Stimulated activated CD4-positive, alpha-beta T cell treated with anti-CD3 and anti-CD28 coated beads, TNF-alpha, amount 100 ng/mL, for 1 hour (primary cell): ENCODE results near the gene ANAPC1.
"Not testable (repeated sequence)": the region's sequence is repeated elsewhere in the genome, so short reads cannot be mapped to it uniquely, and the experiment has no call there.

Experiments
- DNase-seq, 3 donors: peaks; one replicate each; pipeline ENCODE4 v3.0.0-alpha.2; 2020; ENCODE audit warnings: low read depth in 3 of 3, low spot score in 1 of 3

The ANAPC1 gene

GRCh38 chr2:111812970-111813622 lies 70.9 kb downstream of the ANAPC1 start:
- DNase-seq = not testable (repeated sequence)

GRCh38 chr2:111790633-111791032 lies 93.4 kb downstream of the ANAPC1 start:
- not testable (repeated sequence) for DNase-seq

GRCh38 chr2:111784081-111784480 lies 99.9 kb downstream of the ANAPC1 start:
- DNase-seq = not testable (repeated sequence)

DNA sequence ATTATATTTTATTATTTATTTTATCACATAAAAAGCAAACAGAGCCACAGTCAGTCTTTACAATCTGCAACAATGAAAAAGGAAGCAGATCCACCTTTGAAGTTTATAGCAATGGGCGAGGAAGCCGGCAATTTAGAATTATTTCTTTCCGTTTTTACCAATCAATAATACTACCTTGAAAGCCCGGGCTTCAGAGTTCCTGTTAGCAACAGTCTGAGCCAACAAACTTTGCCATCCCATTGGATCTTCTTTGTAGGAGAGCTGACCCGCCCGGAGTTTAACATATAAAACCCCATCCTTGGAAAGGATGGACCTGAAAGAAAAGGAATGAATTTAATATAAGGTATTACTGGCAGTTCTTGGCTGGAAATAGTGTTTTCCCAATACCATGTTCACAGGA lies 101.8 kb downstream of the ANAPC1 start:
- not testable (repeated sequence) for DNase-seq

DNA sequence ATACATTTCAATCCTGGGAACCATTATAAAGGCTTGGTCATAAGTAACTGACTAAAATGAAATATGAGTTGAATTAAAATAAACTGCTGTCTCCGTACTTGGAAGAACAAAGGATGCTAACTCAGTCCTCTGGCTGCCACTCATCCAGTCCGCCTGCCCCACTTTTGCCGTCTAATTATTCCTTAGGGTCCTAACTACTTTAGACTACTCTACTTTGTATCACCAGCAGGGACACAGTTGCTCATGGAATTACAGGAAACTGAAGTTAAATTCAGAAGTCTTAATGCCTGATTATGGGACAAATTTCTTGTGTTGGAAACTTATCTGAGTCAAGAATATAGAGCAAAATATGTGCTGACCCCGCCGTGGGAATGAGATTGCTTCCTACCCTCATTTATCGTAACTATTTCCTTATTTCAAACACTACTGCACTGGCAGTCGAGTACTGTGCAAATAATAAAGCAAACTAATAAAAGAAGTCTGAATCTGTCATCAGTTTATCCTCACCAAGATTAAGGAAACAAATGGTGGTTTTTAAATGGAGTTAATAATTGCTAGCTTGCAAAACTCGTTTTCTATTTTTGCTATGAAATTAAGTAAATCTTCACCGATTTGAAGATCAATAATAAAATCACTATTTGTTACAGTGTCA lies 102.4 kb downstream of the ANAPC1 start:
- DNase-seq = not testable (repeated sequence)

DNA sequence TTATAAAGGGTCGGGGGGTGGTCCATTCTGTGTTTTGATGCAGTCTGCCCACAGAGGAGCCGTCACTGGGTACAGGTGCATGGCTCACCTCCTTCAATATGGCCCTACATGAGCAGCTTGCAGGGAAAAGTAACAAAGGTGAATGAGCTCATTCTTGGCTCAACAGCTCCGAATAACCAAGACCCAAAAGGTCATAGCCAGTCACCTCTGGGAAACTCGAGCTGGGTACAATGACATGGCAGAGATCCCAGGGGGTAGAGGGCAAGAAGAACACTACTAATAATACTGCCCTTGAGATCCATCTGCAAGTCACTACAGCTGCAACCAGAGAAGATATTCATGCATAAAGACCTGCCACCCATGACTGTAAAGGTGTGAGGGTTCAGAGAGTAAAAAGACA lies 106.8 kb downstream of the ANAPC1 start:
- not testable (repeated sequence) for DNase-seq

- DNase-seq = not testable (repeated sequence)
These were observed 107.7 kb downstream of the ANAPC1 start for GRCh38 chr2:111776296-111776695.

- DNase-seq = not testable (repeated sequence)
These were observed 111.8 kb downstream of the ANAPC1 start for GRCh38 chr2:111772180-111772579.

GRCh38 chr2:111770916-111771658 lies 112.9 kb downstream of the ANAPC1 start:
- DNase-seq = not testable (repeated sequence)

GRCh38 chr2:111768266-111769190 lies 115.5 kb downstream of the ANAPC1 start:
- not testable (repeated sequence) for DNase-seq

DNA sequence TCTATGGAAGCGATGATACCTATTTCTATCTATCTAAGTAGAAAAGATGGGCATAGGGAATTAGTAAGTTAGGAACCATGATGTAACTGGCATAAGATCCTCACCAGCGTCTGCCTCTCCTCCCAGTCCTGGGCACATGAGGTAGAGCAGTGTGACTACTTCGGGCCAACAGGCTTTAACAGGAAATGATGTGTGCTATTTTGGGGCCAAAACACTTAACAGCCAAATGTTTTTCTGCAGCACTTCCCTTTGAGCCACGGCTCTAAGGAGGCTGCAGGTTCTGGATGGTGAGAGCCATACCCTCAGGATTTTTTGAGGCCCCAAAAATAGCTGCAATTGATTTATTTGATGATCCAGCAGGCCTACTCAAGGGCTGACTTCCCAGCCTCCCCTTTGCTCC lies 116.9 kb downstream of the ANAPC1 start:
- DNase-seq = not testable (repeated sequence)

DNA sequence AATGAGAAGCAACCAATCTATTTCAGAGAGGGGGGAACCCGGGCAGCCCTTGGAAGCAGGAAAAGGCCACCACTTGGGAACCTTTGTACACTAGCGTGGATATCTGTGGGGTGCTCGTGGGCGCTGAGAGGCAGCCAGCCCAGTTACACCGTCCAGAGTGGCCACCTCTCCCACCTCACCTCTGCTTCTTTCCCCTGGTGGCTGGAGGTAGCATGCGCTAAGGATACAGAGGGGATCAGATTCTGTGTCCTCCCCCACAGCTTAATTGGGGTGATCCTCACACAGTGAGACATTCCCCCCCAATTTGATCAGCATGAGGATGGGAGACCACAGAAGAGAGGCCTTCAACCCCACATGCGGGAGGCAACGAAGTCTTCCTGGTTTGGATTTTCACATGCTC lies 117.7 kb downstream of the ANAPC1 start:
- DNase-seq = not testable (repeated sequence)

- DNase-seq = not testable (repeated sequence)
These were observed 119.8 kb downstream of the ANAPC1 start for GRCh38 chr2:111764151-111764550.

- DNase-seq = not testable (repeated sequence)
These were observed 123.2 kb downstream of the ANAPC1 start for GRCh38 chr2:111760697-111761284.

DNA sequence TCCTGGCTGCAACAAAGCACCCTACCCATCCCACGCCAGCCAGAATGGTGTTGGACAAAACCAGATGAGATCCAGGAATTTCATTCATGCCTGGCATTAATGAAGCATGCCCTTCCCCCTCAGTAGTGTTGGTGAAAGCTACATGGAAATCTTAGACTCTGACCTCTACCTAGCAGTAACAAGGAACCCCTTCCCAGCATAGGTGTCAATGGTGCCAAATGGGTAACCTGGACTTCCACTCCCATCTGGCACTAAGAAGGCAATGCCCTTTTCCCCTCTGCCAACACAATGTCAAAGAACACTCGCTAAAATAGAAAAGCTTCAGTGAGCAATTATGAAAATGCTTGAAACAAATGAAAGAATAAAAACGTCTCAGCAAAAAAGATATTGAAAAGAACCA lies 131.5 kb downstream of the ANAPC1 start:
- not testable (repeated sequence) for DNase-seq

DNA sequence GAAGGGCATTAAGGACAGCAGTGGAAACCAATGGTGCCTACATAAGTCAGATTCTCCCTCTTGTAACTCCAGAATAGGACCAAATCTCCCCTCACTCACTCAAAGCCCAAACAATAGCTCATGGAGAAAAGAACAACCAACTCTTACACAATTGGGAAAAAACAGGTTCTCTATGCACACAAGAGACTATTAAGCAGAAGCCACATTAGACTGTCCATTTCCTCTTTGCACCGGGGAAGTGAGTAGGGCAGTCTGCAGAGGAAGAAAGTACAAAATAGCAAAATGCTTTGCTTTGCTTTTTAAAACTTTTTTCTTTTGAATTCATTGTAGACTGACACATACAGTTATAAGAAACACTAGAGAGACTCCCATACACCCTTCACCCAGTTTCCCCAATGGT lies 133.4 kb downstream of the ANAPC1 start:
- DNase-seq = not testable (repeated sequence)

DNA sequence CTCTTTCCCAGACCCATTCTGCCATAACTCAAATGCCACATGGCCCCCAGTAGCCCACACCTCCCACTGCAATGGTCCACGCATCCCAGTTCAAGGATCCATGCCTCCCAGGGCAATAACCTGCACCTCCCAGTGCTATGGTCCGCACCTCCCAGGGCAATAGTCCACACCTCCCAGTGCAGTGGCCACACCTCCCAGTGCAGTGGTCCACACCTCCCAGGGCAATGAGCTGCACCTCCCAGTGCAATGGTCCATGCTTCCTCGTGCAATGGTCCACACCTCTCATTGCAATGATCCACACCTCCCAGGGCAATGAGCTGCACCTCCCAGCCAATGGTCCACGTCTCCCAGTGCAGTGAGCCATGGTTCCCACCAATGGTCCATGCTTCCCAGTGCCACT lies 135.6 kb downstream of the ANAPC1 start:
- not testable (repeated sequence) for DNase-seq

GRCh38 chr2:111747410-111748115 lies 136.4 kb downstream of the ANAPC1 start:
- DNase-seq = peak; percentile 20 to 50 (median 30)

GRCh38 chr2:111744751-111745150 lies 139.2 kb downstream of the ANAPC1 start:
- DNase-seq = not testable (repeated sequence)

GRCh38 chr2:111741517-111741916 lies 142.5 kb downstream of the ANAPC1 start:
- DNase-seq = not testable (repeated sequence)
